ENCODE data around the gene PEBP1.

- TF ChIP-seq TAF1 (IDR thresholded peaks at IDR 0.05; ENCODE audit: low read depth, low read length), result no peak
- no peak for TF ChIP-seq EGR1 (IDR thresholded peaks at IDR 0.05; ENCODE audit: borderline replicate concordance, low read depth, low read length)
- TF ChIP-seq ATF3 (IDR thresholded peaks at IDR 0.05; ENCODE audit: insufficient read depth, low read depth, low read length), result no peak
- no peak for TF ChIP-seq EP300 (IDR thresholded peaks at IDR 0.05; ENCODE audit: borderline replicate concordance in 1 of 2, low read depth in 2 of 2, low read length in 2 of 2)
- no peak for TF ChIP-seq POLR2AphosphoS5 (IDR thresholded peaks at IDR 0.05; ENCODE audit: low read depth, low read length)
- no peak for TF ChIP-seq CTCF (IDR thresholded peaks at IDR 0.05; ENCODE audit: control extremely low read depth in 1 of 3, insufficient read depth in 1 of 3, low read depth in 1 of 3, low read length in 3 of 3)
- TF ChIP-seq EZH2 (IDR thresholded peaks at IDR 0.05; ENCODE audit: low read depth, low read length, severe bottlenecking), result no peak
- TF ChIP-seq ZNF274 (IDR thresholded peaks at IDR 0.05; ENCODE audit: borderline replicate concordance, extremely low read depth, low read length), result no peak
- TF ChIP-seq MAX (IDR thresholded peaks at IDR 0.05), result no peak
These were observed 13.7 kb upstream of the PEBP1 start for GRCh38 chr12:118122264-118122663.
